ENCODE measurements around the gene TTLL12.

The TTLL12 gene

DNA sequence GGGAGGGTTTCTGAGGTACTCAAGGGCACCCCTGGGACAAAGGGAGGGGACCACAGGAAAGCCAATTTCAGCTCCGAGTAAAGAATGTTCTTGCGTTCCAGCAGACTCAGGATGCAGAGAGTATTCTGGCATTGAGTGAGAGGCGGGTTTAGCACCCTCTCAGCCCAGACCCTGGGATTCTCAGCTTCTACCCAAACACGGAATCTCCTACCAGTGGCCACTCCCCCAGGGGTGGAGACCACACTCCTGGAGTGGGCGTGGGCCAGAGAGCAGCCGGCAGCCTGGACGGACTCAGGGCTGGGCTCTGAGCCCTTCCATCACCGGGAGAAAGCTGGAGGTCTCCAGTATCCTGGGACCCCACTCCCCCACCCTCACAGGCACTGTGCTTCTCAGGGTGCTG is 26.1 kb upstream of the TTLL12 start:
- Histone ChIP-seq H2AFZ (ENCODE audit: low read depth) (no peak overlapping the region), H3K27me3 (ENCODE audit: insufficient read depth, low read depth) (peaks cover 79% of the 10 kb centered on the region), H3K4me3 (IDR thresholded peaks at IDR 0.05; ENCODE audit: insufficient read depth, low read depth, low read length) (no peak overlapping the region), H3K36me3 (ENCODE audit: insufficient read depth) (no peaks in the 10 kb centered on the region), H3K4me2 (no peak overlapping the region), H3K79me2 (ENCODE audit: insufficient read depth, low read depth) (no peaks in the 10 kb centered on the region), H3K27ac (no peak overlapping the region), H3K4me1 (ENCODE audit: low read depth, poor library complexity, severe bottlenecking) (no peaks in the 10 kb centered on the region), H3K9ac (no peak overlapping the region), H4K20me1 (ENCODE audit: insufficient read depth) (no peaks in the 10 kb centered on the region)
- TF ChIP-seq, protein P1, sequence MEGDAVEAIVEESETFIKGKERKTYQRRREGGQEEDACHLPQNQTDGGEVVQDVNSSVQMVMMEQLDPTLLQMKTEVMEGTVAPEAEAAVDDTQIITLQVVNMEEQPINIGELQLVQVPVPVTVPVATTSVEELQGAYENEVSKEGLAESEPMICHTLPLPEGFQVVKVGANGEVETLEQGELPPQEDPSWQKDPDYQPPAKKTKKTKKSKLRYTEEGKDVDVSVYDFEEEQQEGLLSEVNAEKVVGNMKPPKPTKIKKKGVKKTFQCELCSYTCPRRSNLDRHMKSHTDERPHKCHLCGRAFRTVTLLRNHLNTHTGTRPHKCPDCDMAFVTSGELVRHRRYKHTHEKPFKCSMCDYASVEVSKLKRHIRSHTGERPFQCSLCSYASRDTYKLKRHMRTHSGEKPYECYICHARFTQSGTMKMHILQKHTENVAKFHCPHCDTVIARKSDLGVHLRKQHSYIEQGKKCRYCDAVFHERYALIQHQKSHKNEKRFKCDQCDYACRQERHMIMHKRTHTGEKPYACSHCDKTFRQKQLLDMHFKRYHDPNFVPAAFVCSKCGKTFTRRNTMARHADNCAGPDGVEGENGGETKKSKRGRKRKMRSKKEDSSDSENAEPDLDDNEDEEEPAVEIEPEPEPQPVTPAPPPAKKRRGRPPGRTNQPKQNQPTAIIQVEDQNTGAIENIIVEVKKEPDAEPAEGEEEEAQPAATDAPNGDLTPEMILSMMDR (conservative IDR thresholded peaks at IDR 0.05; ENCODE audit: low read depth, low read length): no peak

DNA sequence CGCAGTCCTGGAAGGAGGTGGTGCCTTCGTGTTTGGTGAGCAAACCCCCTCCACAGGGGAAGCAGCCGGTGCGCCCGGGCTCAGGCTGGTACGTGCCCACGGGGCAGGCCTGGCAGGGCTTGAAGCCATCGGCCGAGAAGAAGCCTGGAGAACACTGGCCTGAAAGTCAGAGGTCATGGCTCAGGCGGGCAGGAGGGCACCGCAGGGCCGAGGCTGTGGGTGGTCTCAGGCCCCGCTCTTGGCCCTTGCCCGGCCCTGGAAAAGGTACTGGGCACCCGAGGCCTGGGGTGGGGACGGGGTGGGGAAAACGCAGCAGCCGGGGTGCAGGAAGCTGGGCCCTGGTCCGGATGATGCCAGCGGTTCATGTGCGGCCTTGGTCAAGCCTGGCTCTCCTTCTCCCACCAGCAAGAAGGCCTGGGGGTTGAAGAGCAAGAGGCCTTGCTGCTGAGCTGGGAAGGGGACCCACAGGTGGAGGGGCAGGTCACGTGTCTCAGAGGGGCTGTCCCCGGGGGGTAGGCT is 25.6 kb upstream of the TTLL12 start:
- TF ChIP-seq, protein P1 (conservative IDR thresholded peaks at IDR 0.05; ENCODE audit: low read depth, low read length): no peak
- Histone ChIP-seq H2AFZ (ENCODE audit: low read depth) (no peak overlapping the region), H3K4me3 (IDR thresholded peaks at IDR 0.05; ENCODE audit: insufficient read depth, low read depth, low read length) (no peak overlapping the region), H3K27ac (no peak overlapping the region), H3K4me2 (no peak overlapping the region), H3K4me1 (ENCODE audit: low read depth, poor library complexity, severe bottlenecking) (no peaks in the 10 kb centered on the region), H3K9ac (no peak overlapping the region), H4K20me1 (ENCODE audit: insufficient read depth) (no peaks in the 10 kb centered on the region), H3K27me3 (ENCODE audit: insufficient read depth, low read depth) (peaks cover 80% of the 10 kb centered on the region), H3K79me2 (ENCODE audit: insufficient read depth, low read depth) (no peaks in the 10 kb centered on the region), H3K36me3 (ENCODE audit: insufficient read depth) (no peaks in the 10 kb centered on the region)

DNA sequence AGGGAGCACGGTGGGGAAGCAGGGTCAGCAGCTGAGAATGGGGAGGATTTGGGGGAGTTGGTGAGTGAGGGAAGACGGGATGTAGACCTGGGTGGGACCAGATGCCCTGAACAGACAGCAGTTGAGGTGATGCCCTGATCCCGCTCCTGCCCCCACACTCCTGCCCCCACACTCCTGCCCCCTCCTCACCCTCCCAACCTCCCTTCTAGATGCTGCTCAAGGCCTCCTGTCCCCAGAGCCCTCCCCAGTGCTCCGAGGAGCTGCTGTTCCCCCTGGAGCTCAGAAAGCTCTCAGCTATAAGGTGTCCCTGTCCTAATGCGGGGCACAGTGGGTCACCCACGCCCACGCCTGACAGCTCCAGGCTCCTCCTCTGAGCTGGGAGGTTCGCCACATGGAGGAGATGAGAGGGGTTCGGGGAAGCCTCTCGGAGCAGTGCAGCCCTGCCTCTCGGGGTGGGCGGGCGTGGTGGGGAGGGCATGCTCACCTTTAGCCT is 25.1 kb upstream of the TTLL12 start:
- Histone ChIP-seq H4K20me1 (ENCODE audit: insufficient read depth) (no peaks in the 10 kb centered on the region), H2AFZ (ENCODE audit: low read depth) (no peak overlapping the region), H3K9ac (no peak overlapping the region), H3K36me3 (ENCODE audit: insufficient read depth) (no peaks in the 10 kb centered on the region), H3K4me2 (no peak overlapping the region), H3K4me3 (IDR thresholded peaks at IDR 0.05; ENCODE audit: insufficient read depth, low read depth, low read length) (no peak overlapping the region), H3K27ac (no peak overlapping the region), H3K4me1 (ENCODE audit: low read depth, poor library complexity, severe bottlenecking) (no peaks in the 10 kb centered on the region), H3K27me3 (ENCODE audit: insufficient read depth, low read depth) (peaks cover 80% of the 10 kb centered on the region), H3K79me2 (ENCODE audit: insufficient read depth, low read depth) (no peaks in the 10 kb centered on the region)
- TF ChIP-seq, protein P1 (conservative IDR thresholded peaks at IDR 0.05; ENCODE audit: low read depth, low read length): no peak

DNA sequence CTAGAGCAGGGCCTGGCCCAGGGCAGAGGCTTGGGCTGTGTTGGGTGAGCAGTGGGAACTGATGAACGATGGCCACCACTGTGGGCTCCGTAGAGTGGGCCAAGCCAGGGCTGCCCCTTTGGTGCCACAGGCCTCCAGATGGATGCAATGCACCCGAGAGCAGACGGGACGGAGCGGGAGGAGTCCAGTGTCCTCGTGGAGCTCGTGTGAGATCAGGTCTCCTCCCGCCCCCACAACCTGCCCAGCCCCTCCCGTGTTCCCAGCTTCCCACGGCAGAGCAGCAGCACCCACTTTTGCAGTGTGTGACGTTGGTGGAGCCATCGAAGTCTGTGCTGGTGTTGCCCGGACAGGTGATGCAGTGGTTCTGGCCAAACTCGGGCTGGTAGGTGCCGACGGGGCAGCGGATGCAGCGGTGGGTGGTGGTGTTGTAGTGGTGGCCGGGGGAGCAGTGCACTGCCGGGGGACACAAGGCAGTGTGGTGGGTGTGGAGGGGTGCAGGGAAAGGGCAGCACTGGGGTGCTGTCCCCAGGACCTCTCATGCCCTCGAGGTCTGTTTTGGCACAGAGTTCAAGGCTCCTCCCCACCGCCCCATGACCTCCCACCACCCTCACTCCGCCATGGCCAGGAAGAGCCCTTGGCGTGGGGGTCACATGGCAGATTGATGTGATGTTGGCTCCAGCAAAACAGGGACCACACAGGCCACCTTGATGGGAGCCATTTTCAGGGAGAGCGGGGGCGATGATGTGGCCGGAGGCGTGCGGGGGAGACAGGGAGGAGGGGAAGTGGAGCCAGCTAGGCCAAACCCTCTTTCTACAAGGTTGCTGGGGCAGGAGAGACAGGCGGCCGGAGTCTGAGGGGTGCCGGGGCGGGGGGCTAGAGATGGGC is 23.9 kb upstream of the TTLL12 start:
- TF ChIP-seq, protein P1 (conservative IDR thresholded peaks at IDR 0.05; ENCODE audit: low read depth, low read length): no peak
- H2AFZ ChIP-seq (ENCODE audit: low read depth): no peak overlapping the region
- H3K27ac ChIP-seq: no peak overlapping the region
- no peak overlapping the region for H3K4me3 ChIP-seq (IDR thresholded peaks at IDR 0.05; ENCODE audit: insufficient read depth, low read depth, low read length)
- no peaks in the 10 kb centered on the region for H3K36me3 ChIP-seq (ENCODE audit: insufficient read depth)
- no peak overlapping the region for H3K4me2 ChIP-seq
- H3K27me3 ChIP-seq (ENCODE audit: insufficient read depth, low read depth): peaks cover 86% of the 10 kb centered on the region
- H3K9ac ChIP-seq: no peak overlapping the region
- no peaks in the 10 kb centered on the region for H3K4me1 ChIP-seq (ENCODE audit: low read depth, poor library complexity, severe bottlenecking)
- H3K79me2 ChIP-seq (ENCODE audit: insufficient read depth, low read depth): no peaks in the 10 kb centered on the region
- no peaks in the 10 kb centered on the region for H4K20me1 ChIP-seq (ENCODE audit: insufficient read depth)

All from KMS-11 (cell line).